Panc1 (cell line): ENCODE measurements around the gene BAHCC1. TPM values are rescaled to one million over a fixed set of nuclear protein-coding genes. Genes with fewer than 3 reads are reported as not detected.

ENCODE experiments used
- ATAC-seq: fragments of 200-7000 bp; cut with Tn5 transposase; 2 replicates; pipeline ENCODE4 v1.9.1; 2020; ENCODE audit warnings: mild to moderate bottlenecking, moderate library complexity
- BruUV-seq: library from RNA; stranded (reverse); fragments of 400-500 nt; replicated peaks from 2 replicates; lab custom pipeline; 2021; lab: Mats Ljungman, UMichigan
- CTCF ChIA-PET: fragments of 300-600 bp; sonication (Branson Sonifier 250); formaldehyde crosslinking; loops from one replicate; lab custom pipeline; 2022; ENCODE audit warnings: antibody characterized with exemption; lab: Charles Lee
- POLR2A ChIA-PET: fragments of 300-600 bp; sonication (Branson Sonifier 250); formaldehyde crosslinking; loops from one replicate; lab custom pipeline; 2022; ENCODE audit warnings: antibody characterized with exemption; lab: Charles Lee
- DNase-seq: peaks from one replicate; pipeline ENCODE4 v3.0.0-alpha.2; 2010; ENCODE audit warnings: low read depth, low spot score
- H3K27ac ChIP-seq: 2 replicates; pipeline ENCODE4 v1.5.1; 2011; ENCODE audit warnings: mild to moderate bottlenecking, low read length, inconsistent platforms
- H3K27me3 ChIP-seq: fragments of 200-500 bp; sonication (Bioruptor generic); 2 replicates; pipeline ENCODE4 v1.6.0; 2014; ENCODE audit warnings: low read length, inconsistent platforms; ENCODE audit not compliant: control insufficient read depth, insufficient read depth
- H3K36me3 ChIP-seq: fragments of 200-500 bp; sonication (Bioruptor generic); 2 replicates; pipeline ENCODE4 v1.5.1; 2014; ENCODE audit warnings: inconsistent platforms, mild to moderate bottlenecking, low read length, moderate library complexity; ENCODE audit not compliant: control insufficient read depth, insufficient read depth
- H3K4me1 ChIP-seq: 2 replicates; pipeline ENCODE4 v1.5.1; 2011; ENCODE audit warnings: inconsistent platforms, mild to moderate bottlenecking, low read length, moderate library complexity; ENCODE audit not compliant: control insufficient read depth, insufficient read depth
- H3K4me3 ChIP-seq, 2 experiments: 2 replicates each; pipeline ENCODE4 v1.5.1; 2011 to 2012; ENCODE audit warnings: low read depth in 2 of 2, low read length in 2 of 2, mild to moderate bottlenecking in 2 of 2, inconsistent platforms in 1 of 2, moderate library complexity in 1 of 2
- H3K9me3 ChIP-seq: fragments of 200-500 bp; sonication (Bioruptor generic); 2 replicates; pipeline ENCODE4 v1.5.1; 2014; ENCODE audit warnings: low read depth, mild to moderate bottlenecking, inconsistent platforms, low read length, moderate library complexity; ENCODE audit not compliant: control insufficient read depth, insufficient read depth
- CTCF ChIP-seq: fragments of 450-650 bp; IDR thresholded peaks from 2 replicates; pipeline ENCODE4 v1.5.1; 2017; ENCODE audit warnings: mild to moderate bottlenecking
- POLR2AphosphoS5 ChIP-seq: IDR thresholded peaks from 2 replicates; pipeline ENCODE4 v1.6.1; 2012; ENCODE audit warnings: mild to moderate bottlenecking, low read depth, low read length, moderate library complexity
- REST ChIP-seq, 2 experiments: IDR thresholded peaks; 2 replicates each; pipeline ENCODE4 v1.6.1; 2011 to 2012; ENCODE audit warnings: low read depth in 2 of 2, control low read depth in 1 of 2, low read length in 1 of 2, mild to moderate bottlenecking in 1 of 2, moderate library complexity in 1 of 2; ENCODE audit not compliant: insufficient read depth in 1 of 2
- SIN3A ChIP-seq: IDR thresholded peaks from 2 replicates; pipeline ENCODE4 v1.6.1; 2012; ENCODE audit warnings: low read depth, mild to moderate bottlenecking, low read length, moderate library complexity, borderline replicate concordance; ENCODE audit not compliant: insufficient read depth
- TCF7L2 ChIP-seq: IDR thresholded peaks from 2 replicates; pipeline ENCODE4 v1.6.1; 2011; ENCODE audit warnings: mild to moderate bottlenecking, low read depth, low read length, inconsistent platforms
- in situ Hi-C: cut with HindIII; loops from 2 replicates; pipeline ENCODE4 v1.10.0; 2016; ENCODE audit warnings: low sequenced_read_pairs, low pct_unique_long_range_greater_than_20kb
- intact Hi-C: fragments of 100-400 bp; cut with micrococcal nuclease; formaldehyde crosslinking; loops from one replicate; pipeline ENCODE4 v1.10.0; 2022; ENCODE audit not compliant: unreplicated experiment
- total RNA-seq: library from RNA; stranded (reverse); gene quantifications from one replicate; pipeline ENCODE4 v1.2.1, GENCODE V29; 2021; ENCODE audit not compliant: unreplicated experiment

Gene BAHCC1
- total RNA-seq, 1 experiment from 2014 or later, result 77.4 TPM

GRCh38 chr17:81400154-81400977, 5.1 kb downstream of the BAHCC1 start:
- CTCF ChIA-PET, result no interaction called here
- ATAC-seq, result peak; percentile 5

More at GRCh38 chr17:81400154-81400977, 5.1 kb downstream of the BAHCC1 start:
- POLR2A ChIA-PET, result no interaction called here
- no peaks in the 10 kb centered on the region for H3K9me3 ChIP-seq
- BruUV-seq, result no TSS peak
- no peaks in the 10 kb centered on the region; the same call in 1 of the 2 replicates for H3K36me3 ChIP-seq
- in situ Hi-C loops, result no loop called here
- no peaks in the 10 kb centered on the region for H3K27me3 ChIP-seq
- intact Hi-C loops, result loop anchor here (5.0 kb wide), 2 partner anchors 87 to 108 kb away; no protein-coding TSS in a partner anchor
- H3K4me3 ChIP-seq, result peak overlapping the region; percentile 69 to 83
- peaks cover 46% of the 10 kb centered on the region for H3K4me1 ChIP-seq
- no peak for DNase-seq
- peak overlapping the region; percentile 100 for H3K27ac ChIP-seq
- peak; percentile 84 for TF ChIP-seq TCF7L2
- TF ChIP-seq SIN3A, result 0 out of 2 replicates have a peak, but pooled peaks have one; percentile 41
- TF ChIP-seq REST (IDR thresholded peaks at IDR 0.05; ENCODE audit: insufficient read depth in 1 of 2, low read depth in 2 of 2, low read length in 1 of 2), result no peak
- TF ChIP-seq CTCF, result no peak
- TF ChIP-seq POLR2AphosphoS5, result peak; percentile 49; the same call in 1 of the 2 replicates
